GM23338 (cell line): ENCODE results near the gene TET2.

Experiments
- CREB1 ChIP-seq: fragments of 250-450 bp; sonication (Bioruptor Pico); IDR thresholded peaks from 2 replicates; pipeline ENCODE4 v1.5.0; 2020; ENCODE audit warnings: low read depth, mild to moderate bottlenecking, moderate library complexity
- EZH2 ChIP-seq: fragments of 200-600 bp; sonication (generic); IDR thresholded peaks from one replicate; pipeline ENCODE4 v1.8.0; 2017; ENCODE audit warnings: antibody characterized with exemption, mild to moderate bottlenecking, low read depth; ENCODE audit not compliant: unreplicated experiment
- EZH2phosphoT487 ChIP-seq: fragments of 200-600 bp; sonication (generic); IDR thresholded peaks from one replicate; pipeline ENCODE4 v1.8.1; 2018; ENCODE audit warnings: antibody characterized with exemption; ENCODE audit not compliant: unreplicated experiment
- JUNB ChIP-seq: IDR thresholded peaks from one replicate; pipeline ENCODE4 v1.6.1; 2016; ENCODE audit warnings: antibody characterized with exemption; ENCODE audit not compliant: unreplicated experiment
- NANOG ChIP-seq: IDR thresholded peaks from 2 replicates; pipeline ENCODE4 v1.6.1; 2016; ENCODE audit warnings: antibody characterized with exemption, borderline replicate concordance
- POLR2AphosphoS5 ChIP-seq: IDR thresholded peaks from 2 replicates; pipeline ENCODE4 v1.6.1; 2016; ENCODE audit warnings: antibody characterized with exemption, low read depth
- STAT1 ChIP-seq: IDR thresholded peaks from one replicate; pipeline ENCODE4 v1.6.1; 2016; ENCODE audit warnings: antibody characterized with exemption; ENCODE audit not compliant: unreplicated experiment
- ZNF114 ChIP-seq: fragments of 250-450 bp; sonication (Bioruptor Pico); IDR thresholded peaks from 2 replicates; pipeline ENCODE4 v1.5.0; 2020; ENCODE audit warnings: mild to moderate bottlenecking, moderate library complexity
- ZNF331 ChIP-seq: fragments of 250-450 bp; sonication (Bioruptor Pico); IDR thresholded peaks from 2 replicates; pipeline ENCODE4 v1.5.0; 2020; ENCODE audit warnings: low read depth, mild to moderate bottlenecking, moderate library complexity
- TF ChIP-seq, protein P1 (sequence below), 2 experiments: fragments of 200-600 bp in 1 of 2; sonication (generic) in 1 of 2; conservative IDR thresholded peaks; 2 replicates each; pipeline versions ENCODE4 v1.5.1 to v1.6.1; 2016 to 2017; ENCODE audit warnings: antibody characterized with exemption in 2 of 2, low read depth in 2 of 2, mild to moderate bottlenecking in 2 of 2, moderate library complexity in 1 of 2
- TF ChIP-seq, protein P2 (sequence below): IDR thresholded peaks from 2 replicates; pipeline ENCODE4 v1.6.1; 2016; ENCODE audit warnings: antibody characterized with exemption
- TF ChIP-seq, protein P3 (sequence below): IDR thresholded peaks from one replicate; pipeline ENCODE4 v1.6.1; 2018; ENCODE audit warnings: antibody characterized with exemption; ENCODE audit not compliant: unreplicated experiment

DNA sequence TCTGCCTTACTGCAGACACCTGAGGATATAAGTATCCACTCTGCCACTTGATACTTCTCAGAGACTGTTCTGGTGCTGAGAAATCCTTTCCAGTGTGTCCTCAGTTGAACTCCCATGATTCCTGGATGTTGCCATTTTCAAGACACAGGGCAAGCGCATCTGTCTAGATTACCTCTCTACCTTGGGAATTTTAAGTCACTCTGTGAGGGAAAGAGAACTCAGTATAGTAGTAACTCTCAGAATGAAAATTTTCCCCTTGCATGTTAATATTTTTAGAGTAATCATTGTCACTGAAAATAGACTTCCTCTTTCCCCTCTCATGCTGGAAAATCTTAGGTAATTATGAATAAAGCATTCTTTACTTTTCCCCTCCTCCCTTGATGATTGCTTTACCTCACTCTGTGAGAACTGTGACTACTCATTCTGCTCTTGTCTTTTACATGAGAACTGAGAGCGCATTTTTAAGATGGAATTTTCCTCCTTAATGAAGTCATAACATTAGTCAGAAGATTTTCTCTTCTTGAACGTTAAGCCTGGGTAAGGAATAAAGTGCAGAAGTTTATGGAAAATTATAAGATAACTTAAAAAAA is 45.0 kb downstream of the TET2 start:
- TF ChIP-seq, protein P1, sequence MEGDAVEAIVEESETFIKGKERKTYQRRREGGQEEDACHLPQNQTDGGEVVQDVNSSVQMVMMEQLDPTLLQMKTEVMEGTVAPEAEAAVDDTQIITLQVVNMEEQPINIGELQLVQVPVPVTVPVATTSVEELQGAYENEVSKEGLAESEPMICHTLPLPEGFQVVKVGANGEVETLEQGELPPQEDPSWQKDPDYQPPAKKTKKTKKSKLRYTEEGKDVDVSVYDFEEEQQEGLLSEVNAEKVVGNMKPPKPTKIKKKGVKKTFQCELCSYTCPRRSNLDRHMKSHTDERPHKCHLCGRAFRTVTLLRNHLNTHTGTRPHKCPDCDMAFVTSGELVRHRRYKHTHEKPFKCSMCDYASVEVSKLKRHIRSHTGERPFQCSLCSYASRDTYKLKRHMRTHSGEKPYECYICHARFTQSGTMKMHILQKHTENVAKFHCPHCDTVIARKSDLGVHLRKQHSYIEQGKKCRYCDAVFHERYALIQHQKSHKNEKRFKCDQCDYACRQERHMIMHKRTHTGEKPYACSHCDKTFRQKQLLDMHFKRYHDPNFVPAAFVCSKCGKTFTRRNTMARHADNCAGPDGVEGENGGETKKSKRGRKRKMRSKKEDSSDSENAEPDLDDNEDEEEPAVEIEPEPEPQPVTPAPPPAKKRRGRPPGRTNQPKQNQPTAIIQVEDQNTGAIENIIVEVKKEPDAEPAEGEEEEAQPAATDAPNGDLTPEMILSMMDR (conservative IDR thresholded peaks at IDR 0.05; ENCODE audit: low read depth in 2 of 2), result no peak
- TF ChIP-seq POLR2AphosphoS5 (no peak), STAT1 (no peak), EZH2 (no peak), CREB1 (CRISPR knock-in tag) (no peak), EZH2phosphoT487 (no peak), JUNB (no peak), ZNF114 (no peak), ZNF331 (CRISPR knock-in tag) (no peak), NANOG (no peak)
- TF ChIP-seq, protein P2, sequence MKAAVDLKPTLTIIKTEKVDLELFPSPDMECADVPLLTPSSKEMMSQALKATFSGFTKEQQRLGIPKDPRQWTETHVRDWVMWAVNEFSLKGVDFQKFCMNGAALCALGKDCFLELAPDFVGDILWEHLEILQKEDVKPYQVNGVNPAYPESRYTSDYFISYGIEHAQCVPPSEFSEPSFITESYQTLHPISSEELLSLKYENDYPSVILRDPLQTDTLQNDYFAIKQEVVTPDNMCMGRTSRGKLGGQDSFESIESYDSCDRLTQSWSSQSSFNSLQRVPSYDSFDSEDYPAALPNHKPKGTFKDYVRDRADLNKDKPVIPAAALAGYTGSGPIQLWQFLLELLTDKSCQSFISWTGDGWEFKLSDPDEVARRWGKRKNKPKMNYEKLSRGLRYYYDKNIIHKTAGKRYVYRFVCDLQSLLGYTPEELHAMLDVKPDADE, result no peak
- TF ChIP-seq, protein P3, sequence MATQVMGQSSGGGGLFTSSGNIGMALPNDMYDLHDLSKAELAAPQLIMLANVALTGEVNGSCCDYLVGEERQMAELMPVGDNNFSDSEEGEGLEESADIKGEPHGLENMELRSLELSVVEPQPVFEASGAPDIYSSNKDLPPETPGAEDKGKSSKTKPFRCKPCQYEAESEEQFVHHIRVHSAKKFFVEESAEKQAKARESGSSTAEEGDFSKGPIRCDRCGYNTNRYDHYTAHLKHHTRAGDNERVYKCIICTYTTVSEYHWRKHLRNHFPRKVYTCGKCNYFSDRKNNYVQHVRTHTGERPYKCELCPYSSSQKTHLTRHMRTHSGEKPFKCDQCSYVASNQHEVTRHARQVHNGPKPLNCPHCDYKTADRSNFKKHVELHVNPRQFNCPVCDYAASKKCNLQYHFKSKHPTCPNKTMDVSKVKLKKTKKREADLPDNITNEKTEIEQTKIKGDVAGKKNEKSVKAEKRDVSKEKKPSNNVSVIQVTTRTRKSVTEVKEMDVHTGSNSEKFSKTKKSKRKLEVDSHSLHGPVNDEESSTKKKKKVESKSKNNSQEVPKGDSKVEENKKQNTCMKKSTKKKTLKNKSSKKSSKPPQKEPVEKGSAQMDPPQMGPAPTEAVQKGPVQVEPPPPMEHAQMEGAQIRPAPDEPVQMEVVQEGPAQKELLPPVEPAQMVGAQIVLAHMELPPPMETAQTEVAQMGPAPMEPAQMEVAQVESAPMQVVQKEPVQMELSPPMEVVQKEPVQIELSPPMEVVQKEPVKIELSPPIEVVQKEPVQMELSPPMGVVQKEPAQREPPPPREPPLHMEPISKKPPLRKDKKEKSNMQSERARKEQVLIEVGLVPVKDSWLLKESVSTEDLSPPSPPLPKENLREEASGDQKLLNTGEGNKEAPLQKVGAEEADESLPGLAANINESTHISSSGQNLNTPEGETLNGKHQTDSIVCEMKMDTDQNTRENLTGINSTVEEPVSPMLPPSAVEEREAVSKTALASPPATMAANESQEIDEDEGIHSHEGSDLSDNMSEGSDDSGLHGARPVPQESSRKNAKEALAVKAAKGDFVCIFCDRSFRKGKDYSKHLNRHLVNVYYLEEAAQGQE, result no peak
